Pancreas (tissue), 10 donors: ENCODE results near the gene TM9SF4. TPM values are rescaled to one million over a fixed set of nuclear protein-coding genes. Genes with fewer than 3 reads are reported as not detected.

Experiments used
- ATAC-seq, 4 donors: fragments of 200-7000 bp; cut with Tn5 transposase; one replicate each; pipeline versions ENCODE4 v1.8.0 to v1.9.1; 2020; ENCODE audit warnings: mild to moderate bottlenecking in 4 of 4, moderate library complexity in 4 of 4
- DNase-seq, 6 donors: peaks; one replicate each; pipeline ENCODE4 v3.0.0-alpha.2; 2020
- FAIRE-seq: peaks from 2 replicates; lab custom pipeline; 2012; peaks lifted over from hg19 to GRCh38; lab: Jason Lieb, UNC
- H3K27ac ChIP-seq, 4 donors: fragments of 200-600 bp; sonication (generic); 1 replicate in 3 of 4; 2 replicates in 1 of 4; pipeline versions ENCODE4 v1.5.0 to v1.8.0; 2020
- H3K27me3 ChIP-seq, 4 donors: fragments of 200-600 bp; one replicate each; pipeline ENCODE4 v1.8.0; 2021
- H3K36me3 ChIP-seq, 3 donors: fragments of 200-600 bp; sonication (generic) in 1 of 3; one replicate each; pipeline versions ENCODE4 v1.5.0 to v1.8.0; 2020 to 2021
- H3K4me1 ChIP-seq, 3 donors: fragments of 200-600 bp; one replicate each; pipeline ENCODE4 v1.8.0; 2021
- H3K4me3 ChIP-seq, 4 donors: fragments of 200-600 bp; sonication (generic) in 2 of 4; one replicate each; pipeline versions ENCODE4 v1.5.0 to v1.8.0; 2020 to 2021
- H3K9me3 ChIP-seq, 4 donors: fragments of 200-600 bp; one replicate each; pipeline ENCODE4 v1.8.0; 2021
- CTCF ChIP-seq, 4 donors: fragments of 200-600 bp; sonication (generic) in 3 of 4; IDR thresholded peaks; one replicate each; pipeline versions ENCODE4 v1.5.0 to v1.8.0; 2021; ENCODE audit warnings: antibody characterized with exemption in 4 of 4
- WGBS, 2 donors: extraction: QIAGEN DNeasy Blood & Tissue Kit; methylation state at CpG; one replicate each; pipeline ENCODE4 v1.1.7; 2013; 5-methylcytosine and 5-hydroxymethylcytosine counted together
- intact Hi-C, 3 donors: fragments of 100-400 bp; cut with DNase I; formaldehyde crosslinking; loops; one replicate each; pipeline versions ENCODE4 v1.11.1 to v1.14.2; 2022
- polyA plus RNA-seq, 2 donors: library from polyadenylated mRNA; stranded (reverse); fragments of 200-250 nt; gene quantifications; one replicate each; pipeline ENCODE4 v1.2.3, GENCODE V29; 2013
- total RNA-seq, 6 donors: library from RNA; stranded (reverse); fragmentation: NEBNext Ultra II Directional in 4 of 6; extraction: Animal tissue kit (Norgen Biotek cat#: 25700) in 4 of 6; gene quantifications; one replicate each; pipeline versions ENCODE4 v1.2.1 to v1.2.4, GENCODE V29; 2021 to 2023
- donor health status: healthy with polysubstance abuse.
- donor health status: DM: no; HTN: no; CAD: no; lungs with moderate emphysema.
- donor health status: DM: no; HTN: no; CAD: no.
- donor health status: control.
- donor health status: control.
- donor health status: Bipolar disorder and iron deficiency.
- donor health status: DM: yes; HTN: yes; CAD: no.
- donor health status: DM: no; HTN: no; CAD: no.
- donor health status: DM: no; HTN: no; CAD: no.
- donor health status: DM: yes; HTN: yes; CAD: no.

TM9SF4 gene
- total and polyA plus RNA-seq, 8 donors, result 12.7 to 30.2 (median 20.9) TPM

DNA sequence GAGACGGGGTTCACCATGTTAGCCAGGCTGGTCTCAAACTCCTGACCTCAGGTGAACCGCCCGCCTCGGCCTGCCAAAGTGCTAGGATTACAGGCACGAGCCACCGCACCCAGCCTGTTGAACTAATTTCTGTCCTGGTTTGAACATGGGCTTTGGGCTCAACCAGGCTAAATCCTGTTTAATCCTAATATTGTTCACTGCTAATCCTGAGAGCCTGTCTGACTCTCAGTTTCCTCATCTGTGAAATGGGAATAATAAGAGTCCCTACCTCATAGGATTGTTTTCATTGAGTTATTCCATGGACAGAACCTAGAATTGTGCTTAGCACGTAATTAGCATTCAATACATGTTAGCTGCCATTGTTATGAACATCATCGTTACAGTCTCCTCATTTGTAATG is 17.4 kb downstream of the TM9SF4 start:
- no peaks in the 10 kb centered on the region for H3K9me3 ChIP-seq
- no peaks in the 10 kb centered on the region for H3K4me1 ChIP-seq
- intact Hi-C loops, result no loop called here
- H3K27ac ChIP-seq, result no peak overlapping the region
- 86 to 97% methylated on average over 8 of the region's 8 CpGs for WGBS, 2 donors
- TF ChIP-seq CTCF (IDR thresholded peaks at IDR 0.05), result no peak
- DNase-seq, result no peak
- no peak for FAIRE-seq
- no peak for ATAC-seq
- no peaks in the 10 kb centered on the region for H3K27me3 ChIP-seq
- H3K36me3 ChIP-seq, result no peaks in the 10 kb centered on the region
- H3K4me3 ChIP-seq, result no peak overlapping the region

GRCh38 chr20:32127347-32127746 is 17.8 kb downstream of the TM9SF4 start:
- ATAC-seq (no peak), DNase-seq (no peak), FAIRE-seq (no peak)
- Histone ChIP-seq H3K4me3 (no peak overlapping the region), H3K4me1 (no peaks in the 10 kb centered on the region), H3K36me3 (no peaks in the 10 kb centered on the region), H3K27ac (no peak overlapping the region), H3K9me3 (no peaks in the 10 kb centered on the region), H3K27me3 (no peaks in the 10 kb centered on the region)
- WGBS, 2 donors, result 93 to 96% methylated on average over 5 of the region's 5 CpGs
- TF ChIP-seq CTCF (IDR thresholded peaks at IDR 0.05), result no peak
- intact Hi-C loops, result no loop called here

GRCh38 chr20:32128167-32128566 is 18.7 kb downstream of the TM9SF4 start:
- TF ChIP-seq CTCF (IDR thresholded peaks at IDR 0.05), result no peak
- Histone ChIP-seq H3K27ac (no peak overlapping the region), H3K27me3 (no peaks in the 10 kb centered on the region), H3K9me3 (no peaks in the 10 kb centered on the region), H3K4me1 (no peaks in the 10 kb centered on the region), H3K4me3 (no peak overlapping the region), H3K36me3 (no peaks in the 10 kb centered on the region)
- 87% methylated on average over 2 of the region's 2 CpGs for WGBS, 2 donors
- FAIRE-seq (no peak), DNase-seq (no peak), ATAC-seq (no peak)
- intact Hi-C loops, result no loop called here

DNA sequence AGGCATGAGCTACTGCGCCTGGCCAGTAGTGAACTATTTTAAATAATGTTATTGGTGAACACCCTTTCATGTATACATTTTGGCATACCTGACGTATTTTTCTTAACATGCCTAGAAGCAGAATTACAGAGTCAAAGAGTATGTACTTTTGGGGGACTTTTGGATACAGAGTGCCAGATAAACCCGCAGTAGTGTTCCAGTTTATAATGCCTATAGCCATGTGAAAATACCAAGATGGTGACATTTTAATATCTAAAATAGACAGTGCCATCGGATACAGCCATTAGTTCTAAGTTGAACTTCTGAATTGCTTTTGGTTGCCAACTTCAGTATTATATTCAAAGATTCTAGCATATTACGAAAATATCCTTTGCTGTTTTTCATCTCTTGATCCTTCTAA is 20.3 kb downstream of the TM9SF4 start:
- no peaks in the 10 kb centered on the region for H3K4me1 ChIP-seq
- no peak for ATAC-seq
- H3K36me3 ChIP-seq, result no peaks in the 10 kb centered on the region
- intact Hi-C loops, result no loop called here
- no peak overlapping the region for H3K27ac ChIP-seq
- H3K9me3 ChIP-seq, result no peaks in the 10 kb centered on the region
- 91 to 94% methylated on average over 5 of the region's 5 CpGs for WGBS, 2 donors
- no peaks in the 10 kb centered on the region for H3K27me3 ChIP-seq
- DNase-seq, result no peak
- FAIRE-seq, result no peak
- TF ChIP-seq CTCF (IDR thresholded peaks at IDR 0.05), result no peak
- H3K4me3 ChIP-seq, result no peak overlapping the region

DNA sequence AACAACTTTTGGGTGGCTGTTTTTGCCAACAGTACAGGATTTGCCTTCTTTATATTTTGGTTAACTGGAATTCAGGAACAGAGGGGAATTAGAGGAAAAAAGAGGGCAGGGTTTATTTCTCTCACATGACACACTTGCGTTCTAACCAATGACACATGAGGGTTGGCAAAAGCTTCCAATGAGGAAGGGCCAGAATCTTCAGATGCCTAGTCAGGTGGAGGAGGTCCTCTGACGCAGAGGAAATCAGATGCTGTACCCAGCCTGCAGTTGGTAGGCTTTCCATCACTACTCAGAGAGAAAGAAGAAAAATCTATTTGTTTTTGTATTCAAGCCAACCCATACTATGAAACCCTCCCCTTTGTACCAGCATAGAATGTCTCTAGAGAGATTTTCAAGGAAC is 20.8 kb downstream of the TM9SF4 start:
- Histone ChIP-seq H3K27me3 (no peaks in the 10 kb centered on the region), H3K4me3 (no peak overlapping the region), H3K9me3 (no peaks in the 10 kb centered on the region), H3K27ac (no peak overlapping the region), H3K4me1 (no peaks in the 10 kb centered on the region), H3K36me3 (no peaks in the 10 kb centered on the region)
- intact Hi-C loops, result no loop called here
- FAIRE-seq (no peak), DNase-seq (no peak), ATAC-seq (no peak)
- no peak for TF ChIP-seq CTCF (IDR thresholded peaks at IDR 0.05)
- WGBS, 2 donors, result 45 to 94% methylated on average over 2 of the region's 2 CpGs
